GM23338 (cell line): ENCODE data around the gene ARRDC1. TPM values are rescaled to one million over a fixed set of nuclear protein-coding genes. Genes with fewer than 3 reads are reported as not detected.

Experiments
- ATAC-seq: fragments of 200-7000 bp; cut with Tn5 transposase; 3 replicates; pipeline ENCODE4 v1.9.1; 2020
- DNase-seq: peaks from one replicate; pipeline ENCODE4 v3.0.0-alpha.2; 2015; ENCODE audit warnings: low spot score
- H2AFZ ChIP-seq: fragments of 200-600 bp; sonication (generic); 2 replicates; pipeline ENCODE4 v1.8.0; 2016; ENCODE audit warnings: antibody characterized with exemption, mild to moderate bottlenecking, moderate library complexity
- H3F3A ChIP-seq: fragments of 200-600 bp; sonication (generic); replicated peaks from 2 replicates; pipeline ENCODE4 v1.8.0; 2017; ENCODE audit warnings: antibody characterized with exemption, mixed run types, low read depth
- H3K27ac ChIP-seq: fragments of 200-600 bp; sonication (generic); 2 replicates; pipeline ENCODE4 v1.6.1; 2016; ENCODE audit warnings: low read depth
- H3K27me3 ChIP-seq: fragments of 200-600 bp; sonication (generic); 2 replicates; pipeline ENCODE4 v1.8.0; 2016; ENCODE audit warnings: mild to moderate bottlenecking, mixed run types, moderate library complexity; ENCODE audit not compliant: insufficient read depth
- H3K36me3 ChIP-seq: fragments of 200-600 bp; sonication (generic); 2 replicates; pipeline ENCODE4 v1.8.0; 2016; ENCODE audit warnings: mild to moderate bottlenecking; ENCODE audit not compliant: insufficient read depth
- H3K4me1 ChIP-seq: fragments of 200-600 bp; sonication (generic); 2 replicates; pipeline ENCODE4 v1.8.0; 2016; ENCODE audit warnings: mild to moderate bottlenecking, moderate library complexity; ENCODE audit not compliant: insufficient read depth
- H3K4me2 ChIP-seq: fragments of 200-600 bp; sonication (generic); 2 replicates; pipeline ENCODE4 v1.7.1; 2017; ENCODE audit warnings: mixed run types
- H3K4me3 ChIP-seq: fragments of 200-600 bp; sonication (generic); 2 replicates; pipeline ENCODE4 v1.6.1; 2016; ENCODE audit warnings: mixed run types
- H3K79me2 ChIP-seq: fragments of 200-600 bp; sonication (generic); replicated peaks from 2 replicates; pipeline ENCODE4 v1.8.0; 2017; ENCODE audit warnings: mild to moderate bottlenecking; ENCODE audit not compliant: insufficient read depth
- H3K9me2 ChIP-seq: fragments of 200-600 bp; sonication (generic); 2 replicates; pipeline ENCODE4 v1.8.0; 2017; ENCODE audit not compliant: insufficient read depth
- H4K20me1 ChIP-seq: fragments of 200-600 bp; sonication (generic); replicated peaks from 2 replicates; pipeline ENCODE4 v1.8.0; 2017; ENCODE audit warnings: mild to moderate bottlenecking; ENCODE audit not compliant: insufficient read depth
- H3K27ac Mint-ChIP-seq: 2 replicates; pipeline ENCODE4 v1.8.0; 2020; ENCODE audit warnings: inconsistent platforms, mild to moderate bottlenecking, moderate library complexity, mixed read lengths
- H3K27me3 Mint-ChIP-seq: 3 replicates; pipeline ENCODE4 v1.8.0; 2022; ENCODE audit warnings: low read depth, mild to moderate bottlenecking, moderate library complexity, mixed read lengths, inconsistent platforms; ENCODE audit not compliant: insufficient read depth, poor library complexity
- H3K36me3 Mint-ChIP-seq: 3 replicates; pipeline ENCODE4 v1.8.0; 2021; ENCODE audit warnings: low read depth, mild to moderate bottlenecking, inconsistent platforms, moderate library complexity, mixed read lengths
- H3K4me1 Mint-ChIP-seq: 3 replicates; pipeline ENCODE4 v1.8.0; 2020; ENCODE audit warnings: mild to moderate bottlenecking, inconsistent platforms, mixed read lengths
- H3K4me3 Mint-ChIP-seq: 3 replicates; pipeline ENCODE4 v1.8.0; 2021; ENCODE audit warnings: moderate library complexity, mild to moderate bottlenecking, inconsistent platforms, mixed read lengths
- H3K9me3 Mint-ChIP-seq: 3 replicates; pipeline ENCODE4 v1.8.0; 2020; ENCODE audit warnings: moderate library complexity, mild to moderate bottlenecking, inconsistent platforms, mixed read lengths
- CREB1 ChIP-seq: fragments of 250-450 bp; sonication (Bioruptor Pico); IDR thresholded peaks from 2 replicates; pipeline ENCODE4 v1.5.0; 2020; ENCODE audit warnings: low read depth, mild to moderate bottlenecking, moderate library complexity
- CTCF ChIP-seq, 2 experiments: fragments of 200-600 bp in 1 of 2; sonication (generic) in 1 of 2; conservative IDR thresholded peaks; 2 replicates each; pipeline versions ENCODE4 v1.5.1 to v1.6.1; 2016 to 2017; ENCODE audit warnings: antibody characterized with exemption in 2 of 2, low read depth in 2 of 2, mild to moderate bottlenecking in 2 of 2, moderate library complexity in 1 of 2
- ETS1 ChIP-seq: IDR thresholded peaks from 2 replicates; pipeline ENCODE4 v1.6.1; 2016; ENCODE audit warnings: antibody characterized with exemption
- EZH2 ChIP-seq: fragments of 200-600 bp; sonication (generic); IDR thresholded peaks from one replicate; pipeline ENCODE4 v1.8.0; 2017; ENCODE audit warnings: antibody characterized with exemption, mild to moderate bottlenecking, low read depth; ENCODE audit not compliant: unreplicated experiment
- EZH2phosphoT487 ChIP-seq: fragments of 200-600 bp; sonication (generic); IDR thresholded peaks from one replicate; pipeline ENCODE4 v1.8.1; 2018; ENCODE audit warnings: antibody characterized with exemption; ENCODE audit not compliant: unreplicated experiment
- JUNB ChIP-seq: IDR thresholded peaks from one replicate; pipeline ENCODE4 v1.6.1; 2016; ENCODE audit warnings: antibody characterized with exemption; ENCODE audit not compliant: unreplicated experiment
- NANOG ChIP-seq: IDR thresholded peaks from 2 replicates; pipeline ENCODE4 v1.6.1; 2016; ENCODE audit warnings: antibody characterized with exemption, borderline replicate concordance
- POLR2AphosphoS5 ChIP-seq: IDR thresholded peaks from 2 replicates; pipeline ENCODE4 v1.6.1; 2016; ENCODE audit warnings: antibody characterized with exemption, low read depth
- REST ChIP-seq: IDR thresholded peaks from one replicate; pipeline ENCODE4 v1.6.1; 2018; ENCODE audit warnings: antibody characterized with exemption; ENCODE audit not compliant: unreplicated experiment
- STAT1 ChIP-seq: IDR thresholded peaks from one replicate; pipeline ENCODE4 v1.6.1; 2016; ENCODE audit warnings: antibody characterized with exemption; ENCODE audit not compliant: unreplicated experiment
- ZNF114 ChIP-seq: fragments of 250-450 bp; sonication (Bioruptor Pico); IDR thresholded peaks from 2 replicates; pipeline ENCODE4 v1.5.0; 2020; ENCODE audit warnings: mild to moderate bottlenecking, moderate library complexity
- ZNF331 ChIP-seq: fragments of 250-450 bp; sonication (Bioruptor Pico); IDR thresholded peaks from 2 replicates; pipeline ENCODE4 v1.5.0; 2020; ENCODE audit warnings: low read depth, mild to moderate bottlenecking, moderate library complexity
- ZNF462 ChIP-seq: fragments of 250-450 bp; sonication (Bioruptor Pico); IDR thresholded peaks from 2 replicates; pipeline ENCODE4 v1.5.0; 2020; ENCODE audit warnings: mild to moderate bottlenecking, moderate library complexity
- polyA plus RNA-seq: library from polyadenylated mRNA; unstranded; fragments of >200 nt; fragmentation: Nextera tagmentation; extraction: Ambion mirVana; gene quantifications from 2 replicates; pipeline ENCODE4 v1.2.1, GENCODE V29; 2016
- total RNA-seq: library from RNA; depleted of rRNA; stranded (reverse); fragments of >200 nt; shearing (Covaris generic); gene quantifications from 2 replicates; pipeline ENCODE4 v1.2.3, GENCODE V29; 2014

Gene ARRDC1
- total and polyA plus RNA-seq, 2 experiments from 2014 or later = 36.6 to 63.8 TPM

GRCh38 chr9:137570566-137570965, 34.9 kb upstream of the ARRDC1 start:
- peaks cover 15% of the 10 kb centered on the region; the same call in 1 of the 2 replicates for H4K20me1 ChIP-seq
- no peak overlapping the region for H3K27ac ChIP-seq
- H3K36me3 ChIP-seq = peaks cover 26% of the 10 kb centered on the region
- H3F3A ChIP-seq = 0 out of 2 replicates have a peak, but pooled peaks cover 4% of the 10 kb centered on the region
- ATAC-seq (no peak), DNase-seq (no peak)
- no peaks in the 10 kb centered on the region for H3K27me3 ChIP-seq
- H3K4me2 ChIP-seq = no peak overlapping the region
- no peaks in the 10 kb centered on the region for H3K9me2 ChIP-seq
- Mint-ChIP-seq H3K27me3 (peaks cover 9% of the 10 kb centered on the region), H3K36me3 (peaks cover 53% of the 10 kb centered on the region), H3K4me3 (no peak overlapping the region; the same call in 2 of the 3 replicates), H3K9me3 (no peaks in the 10 kb centered on the region; the same call in 2 of the 3 replicates), H3K27ac (no peak overlapping the region; the same call in 1 of the 2 replicates), H3K4me1 (no peaks in the 10 kb centered on the region; the same call in 2 of the 3 replicates)
- H3K79me2 ChIP-seq = peaks cover 15% of the 10 kb centered on the region
- no peaks in the 10 kb centered on the region for H3K4me1 ChIP-seq
- TF ChIP-seq ETS1 (no peak), ZNF331 (CRISPR knock-in tag) (no peak), CTCF (conservative IDR thresholded peaks at IDR 0.05; ENCODE audit: low read depth in 2 of 2) (no peak), STAT1 (no peak), NANOG (no peak), ZNF114 (CRISPR knock-in tag) (no peak), ZNF462 (CRISPR knock-in tag) (no peak), CREB1 (no peak), JUNB (no peak), POLR2AphosphoS5 (no peak), REST (no peak), EZH2phosphoT487 (no peak), EZH2 (no peak)
- no peak overlapping the region for H2AFZ ChIP-seq
- no peak overlapping the region for H3K4me3 ChIP-seq
